Measurements from ENCODE around the gene MFAP2. TPM values are rescaled to one million over a fixed set of nuclear protein-coding genes. Genes with fewer than 3 reads are reported as not detected.

Gene MFAP2
- total RNA-seq, 2 donors from 2014 or later = 24.0 to 62.2 TPM

DNA sequence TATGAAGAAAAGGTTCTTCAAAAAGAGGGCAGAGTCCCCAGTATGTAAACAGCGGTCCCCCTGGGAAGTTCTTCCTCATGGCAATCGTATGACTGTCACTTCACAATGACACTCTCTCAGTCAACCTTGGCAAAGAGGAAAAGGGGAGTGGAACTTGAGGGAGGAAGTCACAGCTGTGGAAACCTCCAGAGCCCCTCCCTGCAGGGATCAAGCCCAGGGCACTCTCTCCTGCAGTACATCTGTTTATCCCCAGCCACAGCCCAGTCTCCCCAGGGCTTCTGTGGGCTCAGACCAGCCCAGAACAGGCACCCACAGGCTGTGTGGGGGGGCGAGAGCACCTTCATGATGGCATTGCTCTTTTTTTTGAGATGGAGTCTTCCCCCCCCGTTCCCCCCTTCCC is 29.3 kb upstream of the MFAP2 start:
- H3K36me3 ChIP-seq = peaks cover 11% of the 10 kb centered on the region
- TF ChIP-seq, protein P1, sequence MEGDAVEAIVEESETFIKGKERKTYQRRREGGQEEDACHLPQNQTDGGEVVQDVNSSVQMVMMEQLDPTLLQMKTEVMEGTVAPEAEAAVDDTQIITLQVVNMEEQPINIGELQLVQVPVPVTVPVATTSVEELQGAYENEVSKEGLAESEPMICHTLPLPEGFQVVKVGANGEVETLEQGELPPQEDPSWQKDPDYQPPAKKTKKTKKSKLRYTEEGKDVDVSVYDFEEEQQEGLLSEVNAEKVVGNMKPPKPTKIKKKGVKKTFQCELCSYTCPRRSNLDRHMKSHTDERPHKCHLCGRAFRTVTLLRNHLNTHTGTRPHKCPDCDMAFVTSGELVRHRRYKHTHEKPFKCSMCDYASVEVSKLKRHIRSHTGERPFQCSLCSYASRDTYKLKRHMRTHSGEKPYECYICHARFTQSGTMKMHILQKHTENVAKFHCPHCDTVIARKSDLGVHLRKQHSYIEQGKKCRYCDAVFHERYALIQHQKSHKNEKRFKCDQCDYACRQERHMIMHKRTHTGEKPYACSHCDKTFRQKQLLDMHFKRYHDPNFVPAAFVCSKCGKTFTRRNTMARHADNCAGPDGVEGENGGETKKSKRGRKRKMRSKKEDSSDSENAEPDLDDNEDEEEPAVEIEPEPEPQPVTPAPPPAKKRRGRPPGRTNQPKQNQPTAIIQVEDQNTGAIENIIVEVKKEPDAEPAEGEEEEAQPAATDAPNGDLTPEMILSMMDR (IDR thresholded peaks at IDR 0.05) = no peak
- peaks cover 12 to 30% of the 10 kb centered on the region in 2 donors for H3K4me1 ChIP-seq (ENCODE audit: control insufficient read depth in 1 of 2, low read depth in 2 of 2)
- no peaks in the 10 kb centered on the region for H3K9me3 ChIP-seq
- H3K4me3 ChIP-seq = no peak overlapping the region
- DNase-seq (ENCODE audit: low spot score) = no peak
- no peak overlapping the region for H3K27ac ChIP-seq
- H3K27me3 ChIP-seq (replicated peaks; ENCODE audit: insufficient read depth) = no peaks in the 10 kb centered on the region
- ATAC-seq (ENCODE audit: insufficient number of reproducible peaks, low FRiP score, low read depth) = no peak

DNA sequence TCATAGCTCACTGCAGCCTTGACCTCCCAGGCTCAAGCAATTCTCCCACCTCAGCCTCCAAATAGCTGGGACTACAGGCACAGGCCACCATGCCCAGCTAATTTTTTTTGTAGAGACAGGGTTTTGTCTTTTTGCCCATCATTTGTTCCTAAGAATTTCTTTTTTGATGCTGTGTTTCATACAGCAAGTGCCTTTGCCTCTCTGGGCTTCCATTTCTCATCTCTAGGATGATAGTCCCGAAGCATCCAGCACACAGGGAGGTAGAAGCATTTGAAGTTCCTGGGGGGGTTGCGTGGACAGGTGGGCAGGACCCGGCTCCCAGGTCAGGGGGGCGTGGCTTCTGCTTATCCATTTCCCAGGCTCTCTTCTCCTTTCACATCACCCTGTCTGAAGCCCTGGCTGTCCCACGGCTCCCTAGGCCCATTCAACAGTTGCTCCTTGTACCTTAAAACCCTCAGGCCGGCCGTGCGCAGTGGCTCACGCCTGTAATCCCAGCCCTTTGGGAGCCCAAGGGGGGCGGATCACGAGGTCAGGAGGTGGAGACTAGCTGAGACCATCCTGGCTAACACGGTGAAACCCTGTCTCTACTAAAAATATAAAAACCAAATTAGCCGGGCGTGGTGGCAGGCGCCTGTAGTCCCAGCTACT is 27.9 kb upstream of the MFAP2 start:
- H3K4me1 ChIP-seq (ENCODE audit: control insufficient read depth in 1 of 2, low read depth in 2 of 2) = peaks cover 12 to 30% of the 10 kb centered on the region in 2 donors
- no peaks in the 10 kb centered on the region for H3K27me3 ChIP-seq (replicated peaks; ENCODE audit: insufficient read depth)
- no peak for DNase-seq (ENCODE audit: low spot score)

DNA sequence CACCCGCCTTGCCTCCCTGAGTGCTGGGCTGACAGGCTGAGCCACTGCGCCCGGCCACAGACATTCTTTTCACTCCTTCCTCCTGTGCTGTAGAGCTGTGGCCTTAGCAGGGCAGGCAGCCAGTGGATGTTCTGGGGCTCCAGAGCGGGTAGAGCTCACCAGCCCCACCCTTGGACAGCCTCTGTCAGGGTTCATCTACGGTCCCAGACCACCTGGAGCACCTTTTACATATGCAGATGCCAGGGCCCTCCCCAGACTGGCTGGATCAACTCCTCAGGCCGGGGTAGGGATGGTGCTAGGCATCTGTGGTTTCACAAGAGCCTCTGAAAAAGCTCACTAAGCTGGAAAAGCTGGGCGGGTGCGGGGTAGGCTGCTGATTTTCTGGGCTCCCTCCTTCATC is 26.7 kb upstream of the MFAP2 start:
- Histone ChIP-seq H3K9me3 (no peaks in the 10 kb centered on the region), H3K27ac (no peak overlapping the region), H3K4me1 (ENCODE audit: control insufficient read depth in 1 of 2, low read depth in 2 of 2) (peaks cover 12 to 23% of the 10 kb centered on the region in 2 donors), H3K4me3 (no peak overlapping the region), H3K27me3 (replicated peaks; ENCODE audit: insufficient read depth) (no peaks in the 10 kb centered on the region), H3K36me3 (peaks cover 35% of the 10 kb centered on the region)
- DNase-seq (ENCODE audit: low spot score) = no peak
- TF ChIP-seq, protein P1 (IDR thresholded peaks at IDR 0.05) = no peak
- ATAC-seq (ENCODE audit: insufficient number of reproducible peaks, low FRiP score, low read depth) = no peak

More for the DNA sequence above, 27.9 kb upstream of the MFAP2 start:
- no peaks in the 10 kb centered on the region for H3K9me3 ChIP-seq
- no peak overlapping the region for H3K4me3 ChIP-seq
- H3K27ac ChIP-seq = no peak overlapping the region
- H3K36me3 ChIP-seq = peaks cover 23% of the 10 kb centered on the region
- ATAC-seq (ENCODE audit: insufficient number of reproducible peaks, low FRiP score, low read depth) = no peak
- TF ChIP-seq, protein P1 (IDR thresholded peaks at IDR 0.05) = no peak

DNA sequence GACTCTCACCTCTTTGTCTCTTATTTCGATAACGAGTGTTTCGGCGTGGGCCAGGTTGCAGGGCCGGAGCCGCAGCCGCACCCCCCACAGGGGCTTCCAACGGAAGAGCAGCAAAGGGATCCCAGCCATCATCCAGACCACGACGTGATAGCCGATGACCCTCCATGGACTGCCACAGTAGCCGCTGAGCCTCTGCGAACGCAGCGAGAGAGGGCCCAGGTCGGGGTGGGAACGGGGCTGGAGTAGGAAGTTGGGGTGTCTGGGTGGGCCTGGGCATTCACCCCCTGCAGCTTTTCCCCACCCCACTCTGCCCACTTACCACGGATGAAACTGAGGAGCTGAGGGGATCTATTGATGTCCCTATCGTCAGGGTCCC is 24.9 kb upstream of the MFAP2 start:
- TF ChIP-seq, protein P1 (IDR thresholded peaks at IDR 0.05) = no peak
- ATAC-seq (ENCODE audit: insufficient number of reproducible peaks, low FRiP score, low read depth) (no peak), DNase-seq (ENCODE audit: low spot score) (no peak)
- Histone ChIP-seq H3K4me3 (no peak overlapping the region), H3K27ac (no peak overlapping the region), H3K36me3 (peaks cover 47% of the 10 kb centered on the region), H3K27me3 (replicated peaks; ENCODE audit: insufficient read depth) (no peaks in the 10 kb centered on the region), H3K4me1 (ENCODE audit: control insufficient read depth in 1 of 2, low read depth in 2 of 2) (peaks cover 3 to 10% of the 10 kb centered on the region in 2 donors), H3K9me3 (no peaks in the 10 kb centered on the region)

DNA sequence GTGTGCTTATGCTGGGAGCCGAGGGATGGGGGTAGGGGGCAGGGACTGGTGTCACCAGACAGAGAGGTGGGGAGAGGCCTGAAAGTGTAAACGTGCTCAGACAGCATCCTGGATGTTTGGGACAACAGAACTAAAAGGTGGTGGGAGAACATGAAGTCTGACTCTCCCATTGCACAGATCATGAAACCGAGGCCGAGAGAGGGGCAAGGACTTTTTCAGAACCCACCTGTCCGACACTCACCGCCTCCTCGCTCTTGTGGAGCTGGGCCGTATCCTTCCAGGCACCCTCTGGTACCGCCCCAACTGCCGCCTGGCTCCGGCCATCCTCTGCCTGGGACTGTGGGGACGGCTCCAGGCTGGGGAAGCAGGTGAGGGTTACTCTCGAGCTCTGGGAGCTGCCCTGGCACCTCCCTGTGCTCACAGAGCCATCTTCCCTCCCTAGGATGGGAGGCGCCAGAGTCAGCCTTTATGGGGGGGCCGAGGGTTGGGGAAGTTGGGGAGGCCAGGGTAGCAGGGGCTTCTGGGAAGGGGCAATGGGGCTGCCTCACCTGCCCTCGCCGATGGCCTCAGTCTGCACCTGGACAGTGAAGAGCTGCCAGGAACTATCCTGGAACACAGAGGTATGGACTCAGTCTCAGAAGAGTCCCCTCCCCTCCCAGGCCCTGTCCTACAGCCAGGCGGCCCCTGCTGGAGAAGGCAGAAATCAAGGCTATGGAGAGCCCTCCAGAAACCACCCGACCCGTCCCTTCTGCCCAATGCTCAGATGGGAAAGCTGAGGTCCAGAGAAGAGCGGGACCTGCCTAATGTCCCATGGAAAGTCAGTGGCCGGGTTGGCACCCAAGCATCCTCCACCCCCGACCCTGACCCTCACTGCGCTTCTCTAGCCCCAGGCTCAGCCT is 24.3 kb upstream of the MFAP2 start:
- Histone ChIP-seq H3K9me3 (no peaks in the 10 kb centered on the region), H3K27me3 (replicated peaks; ENCODE audit: insufficient read depth) (no peaks in the 10 kb centered on the region), H3K4me3 (no peak overlapping the region), H3K36me3 (peaks cover 47% of the 10 kb centered on the region), H3K4me1 (ENCODE audit: control insufficient read depth in 1 of 2, low read depth in 2 of 2) (peaks cover 0 to 4% of the 10 kb centered on the region in 2 donors), H3K27ac (no peak overlapping the region)
- ATAC-seq (ENCODE audit: insufficient number of reproducible peaks, low FRiP score, low read depth) (no peak), DNase-seq (ENCODE audit: low spot score) (no peak)
- TF ChIP-seq, protein P1 (IDR thresholded peaks at IDR 0.05) = no peak

Data from thoracic aorta (tissue), 2 donors.